HEK293 (cell line): ENCODE measurements around the gene PIEZO1.
A peak's percentile ranks its signal among the peaks of the same experiment; 100 is the strongest.

Source experiments
- CTCF ChIA-PET: fragments of 350-600 bp; formaldehyde crosslinking; extraction: SDS; loops from one replicate; lab custom pipeline; 2021; ENCODE audit warnings: antibody characterized with exemption; lab: Yijun Ruan, JAX
- POLR2A ChIA-PET: fragments of 300-600 bp; formaldehyde crosslinking; extraction: SDS; loops from one replicate; lab custom pipeline; 2020; ENCODE audit warnings: antibody characterized with exemption, inconsistent platforms; lab: Yijun Ruan, JAX
- H3K27ac ChIP-seq: fragments of 200-500 bp; sonication (Bioruptor generic); 2 replicates; pipeline ENCODE4 v1.5.1; 2014; ENCODE audit warnings: low read depth, low read length, control low read depth, inconsistent platforms; ENCODE audit errors: extremely low read depth
- H3K36me3 ChIP-seq, 2 experiments: fragments of 200-500 bp in 1 of 2; sonication (Bioruptor generic) in 1 of 2; 1 replicate in 1 of 2; 2 replicates in 1 of 2; pipeline ENCODE4 v1.5.1; 2014 to 2017; ENCODE audit warnings: inconsistent platforms in 2 of 2, low read length in 2 of 2; ENCODE audit not compliant: control insufficient read depth in 2 of 2, insufficient read depth in 1 of 2
- H3K4me1 ChIP-seq: fragments of 200-500 bp; sonication (Bioruptor generic); 2 replicates; pipeline ENCODE4 v1.5.1; 2014; ENCODE audit warnings: mild to moderate bottlenecking, low read length, inconsistent platforms; ENCODE audit not compliant: control insufficient read depth, insufficient read depth
- H3K4me3 ChIP-seq: 2 replicates; pipeline ENCODE4 v1.5.1; 2011; ENCODE audit warnings: low read depth, mild to moderate bottlenecking, control low read depth, low read length, moderate library complexity
- H3K9me3 ChIP-seq: fragments of 200-500 bp; sonication (Bioruptor generic); 2 replicates; pipeline ENCODE4 v1.5.1; 2014; ENCODE audit warnings: low read depth, low read length, inconsistent platforms; ENCODE audit not compliant: control insufficient read depth, insufficient read depth
- ATF2 ChIP-seq: fragments of 450-650 bp; formaldehyde crosslinking; IDR thresholded peaks from 2 replicates; pipeline ENCODE4 v1.5.1; 2016; ENCODE audit warnings: missing biosample characterization, missing genetic modification characterization, low read depth
- BCL6B ChIP-seq: fragments of 450-650 bp; formaldehyde crosslinking; IDR thresholded peaks from 2 replicates; pipeline ENCODE4 v1.5.1; 2017; ENCODE audit warnings: missing biosample characterization, missing genetic modification characterization
- GLI4 ChIP-seq: fragments of 450-650 bp; formaldehyde crosslinking; IDR thresholded peaks from 2 replicates; pipeline ENCODE4 v1.5.1; 2016; ENCODE audit warnings: missing biosample characterization, missing genetic modification characterization
- GLIS1 ChIP-seq: fragments of 450-650 bp; formaldehyde crosslinking; IDR thresholded peaks from 2 replicates; pipeline ENCODE4 v1.5.1; 2016; ENCODE audit warnings: missing biosample characterization, missing genetic modification characterization
- GLIS2 ChIP-seq: fragments of 450-650 bp; formaldehyde crosslinking; IDR thresholded peaks from 2 replicates; pipeline ENCODE4 v1.5.1; 2016; ENCODE audit warnings: missing biosample characterization, missing genetic modification characterization
- IKZF3 ChIP-seq: fragments of 450-650 bp; IDR thresholded peaks from 2 replicates; pipeline ENCODE4 v1.5.0; 2018; ENCODE audit warnings: missing biosample characterization, mild to moderate bottlenecking, missing genetic modification characterization, moderate library complexity
- KLF1 ChIP-seq: fragments of 450-650 bp; formaldehyde crosslinking; IDR thresholded peaks from 2 replicates; pipeline ENCODE4 v1.5.1; 2016; ENCODE audit warnings: missing biosample characterization, missing genetic modification characterization
- KLF16 ChIP-seq: fragments of 450-650 bp; formaldehyde crosslinking; IDR thresholded peaks from 2 replicates; pipeline ENCODE4 v1.5.1; 2017; ENCODE audit warnings: missing biosample characterization, missing genetic modification characterization
- KLF17 ChIP-seq: fragments of 450-650 bp; formaldehyde crosslinking; IDR thresholded peaks from 2 replicates; pipeline ENCODE4 v1.5.1; 2016; ENCODE audit warnings: missing biosample characterization, missing genetic modification characterization
- KLF7 ChIP-seq: fragments of 450-650 bp; formaldehyde crosslinking; IDR thresholded peaks from 2 replicates; pipeline ENCODE4 v1.5.1; 2016; ENCODE audit warnings: missing biosample characterization, missing genetic modification characterization, borderline replicate concordance
- KLF8 ChIP-seq: fragments of 450-650 bp; formaldehyde crosslinking; IDR thresholded peaks from 2 replicates; pipeline ENCODE4 v1.5.1; 2016; ENCODE audit warnings: missing biosample characterization, missing genetic modification characterization
- SETDB1 ChIP-seq: IDR thresholded peaks from one replicate; pipeline ENCODE4 v1.6.1; 2017; ENCODE audit warnings: mild to moderate bottlenecking, low read length, moderate library complexity, mixed read lengths; ENCODE audit not compliant: insufficient read length
- ZFP3 ChIP-seq: fragments of 450-650 bp; formaldehyde crosslinking; IDR thresholded peaks from 2 replicates; pipeline ENCODE4 v1.5.1; 2016; ENCODE audit warnings: low read depth, missing biosample characterization, missing genetic modification characterization
- ZFP41 ChIP-seq: fragments of 450-650 bp; formaldehyde crosslinking; IDR thresholded peaks from 2 replicates; pipeline ENCODE4 v1.5.1; 2016; ENCODE audit warnings: missing biosample characterization, missing genetic modification characterization, borderline replicate concordance
- ZNF16 ChIP-seq: fragments of 450-650 bp; formaldehyde crosslinking; IDR thresholded peaks from 2 replicates; pipeline ENCODE4 v1.5.1; 2016; ENCODE audit warnings: low read depth, missing biosample characterization, missing genetic modification characterization
- ZNF521 ChIP-seq: fragments of 450-650 bp; formaldehyde crosslinking; IDR thresholded peaks from 2 replicates; pipeline ENCODE4 v1.5.1; 2017; ENCODE audit warnings: missing biosample characterization, mild to moderate bottlenecking, missing genetic modification characterization
- ZNF530 ChIP-seq: fragments of 450-650 bp; formaldehyde crosslinking; IDR thresholded peaks from 2 replicates; pipeline ENCODE4 v1.5.1; 2016; ENCODE audit warnings: low read depth, missing biosample characterization, missing genetic modification characterization
- ZNF560 ChIP-seq: fragments of 450-650 bp; formaldehyde crosslinking; IDR thresholded peaks from 2 replicates; pipeline ENCODE4 v1.5.1; 2017; ENCODE audit warnings: missing biosample characterization, missing genetic modification characterization, borderline replicate concordance
- ZNF561 ChIP-seq: fragments of 450-650 bp; IDR thresholded peaks from 2 replicates; pipeline ENCODE4 v1.5.1; 2018; ENCODE audit warnings: missing biosample characterization, missing genetic modification characterization, borderline replicate concordance
- ZNF585B ChIP-seq: fragments of 450-650 bp; formaldehyde crosslinking; IDR thresholded peaks from 2 replicates; pipeline ENCODE4 v1.5.1; 2016; ENCODE audit warnings: missing biosample characterization, missing genetic modification characterization
- ZNF639 ChIP-seq: fragments of 450-650 bp; formaldehyde crosslinking; IDR thresholded peaks from 2 replicates; pipeline ENCODE4 v1.5.1; 2016; ENCODE audit warnings: missing biosample characterization, missing genetic modification characterization
- ZNF645 ChIP-seq: fragments of 450-650 bp; formaldehyde crosslinking; IDR thresholded peaks from 2 replicates; pipeline ENCODE4; 2016; ENCODE audit warnings: missing biosample characterization, missing genetic modification characterization
- ZNF692 ChIP-seq: fragments of 450-650 bp; formaldehyde crosslinking; IDR thresholded peaks from 2 replicates; pipeline ENCODE4 v1.5.1; 2016; ENCODE audit warnings: missing biosample characterization, missing genetic modification characterization
- ZNF704 ChIP-seq: fragments of 450-650 bp; formaldehyde crosslinking; IDR thresholded peaks from 2 replicates; pipeline ENCODE4 v1.5.1; 2016; ENCODE audit warnings: missing biosample characterization, missing genetic modification characterization

The PIEZO1 gene

GRCh38 chr16:88732961-88733294 lies 52.1 kb downstream of the PIEZO1 start:
- CTCF ChIA-PET: interaction anchor here (0.7 to 1.4 kb wide), 2 partner anchors 352 to 434 kb away, joined by 4 read pairs; no protein-coding TSS in a partner anchor
- Histone ChIP-seq H3K4me3 (no peak overlapping the region), H3K4me1 (no peaks in the 10 kb centered on the region; the same call in 1 of the 2 replicates), H3K36me3 (peaks cover 0 to 57% of the 10 kb centered on the region in 2 experiments; a peak in 1 of 3 replicates), H3K9me3 (no peaks in the 10 kb centered on the region), H3K27ac (no peak overlapping the region)
- POLR2A ChIA-PET: interaction anchor here (1.4 to 1.5 kb wide), 2 partner anchors 17 to 52 kb away, joined by 3 read pairs; partner anchors contain the start of gene PIEZO1
- TF ChIP-seq GLIS2 (peak; percentile 55), IKZF3 (tag by site-specific recombination) (no peak)

- Histone ChIP-seq H3K4me3 (no peak overlapping the region), H3K27ac (no peak overlapping the region), H3K9me3 (no peaks in the 10 kb centered on the region), H3K4me1 (no peaks in the 10 kb centered on the region), H3K36me3 (peaks cover 0 to 57% of the 10 kb centered on the region in 2 experiments; a peak in 1 of 3 replicates)
- CTCF ChIA-PET: interaction anchor here (1.4 kb wide), 1 partner anchor 435 kb away, joined by 4 read pairs; no protein-coding TSS in a partner anchor
- POLR2A ChIA-PET: no interaction called here
- TF ChIP-seq GLIS2 (peak; percentile 34; the same call in 1 of the 2 replicates), ZNF530 (no peak), KLF7 (tag by site-specific recombination) (no peak), GLIS1 (tag by site-specific recombination) (0 out of 2 replicates have a peak, but pooled peaks have one; percentile 35), KLF17 (tag by site-specific recombination) (no peak; the same call in 1 of the 2 replicates), ZNF521 (tag by site-specific recombination) (no peak), ZNF585B (tag by site-specific recombination) (no peak), ZFP41 (tag by site-specific recombination) (no peak), ZNF16 (no peak), GLI4 (tag by site-specific recombination) (no peak), ZNF560 (no peak), KLF8 (peak; percentile 50; the same call in 1 of the 2 replicates), ATF2 (tag by site-specific recombination) (no peak), ZNF692 (peak; percentile 79), BCL6B (tag by site-specific recombination) (no peak), ZFP3 (tag by site-specific recombination) (no peak), ZNF645 (tag by site-specific recombination) (no peak), ZNF561 (no peak), ZNF639 (tag by site-specific recombination) (no peak), ZNF704 (tag by site-specific recombination) (no peak), KLF1 (peak; percentile 78), SETDB1 (no peak), KLF16 (tag by site-specific recombination) (0 out of 2 replicates have a peak, but pooled peaks have one; percentile 19)
Observed at GRCh38 chr16:88732172-88732960, 52.7 kb downstream of the PIEZO1 start.
